ENCODE measurements around the gene CYB561. TPM values are rescaled to one million over a fixed set of nuclear protein-coding genes. Genes with fewer than 3 reads are reported as not detected.
A peak's percentile ranks its signal among the peaks of the same experiment; 100 is the strongest.

The CYB561 gene
- total RNA-seq, 1 experiment from 2014 or later, result 42.8 TPM

GRCh38 chr17:63431939-63432804 is 13.9 kb downstream of the CYB561 start:
- Histone ChIP-seq H3K36me3 (peaks cover 46% of the 10 kb centered on the region), H3K4me3 (no peak overlapping the region), H3K9me3 (no peaks in the 10 kb centered on the region), H3K27me3 (no peaks in the 10 kb centered on the region)
- DNase-seq, result no peak

- DNase-seq, result no peak
Observed at GRCh38 chr17:63431618-63431938, 14.5 kb downstream of the CYB561 start.

GRCh38 chr17:63430223-63430622 is 15.9 kb downstream of the CYB561 start:
- H3K9me3 ChIP-seq, result no peaks in the 10 kb centered on the region
- no peak for DNase-seq
- peaks cover 28% of the 10 kb centered on the region for H3K36me3 ChIP-seq
- no peak overlapping the region for H3K4me3 ChIP-seq
- H3K27me3 ChIP-seq, result no peaks in the 10 kb centered on the region

More at GRCh38 chr17:63431618-63431938, 14.5 kb downstream of the CYB561 start:
- no peaks in the 10 kb centered on the region for H3K27me3 ChIP-seq
- H3K4me3 ChIP-seq, result no peak overlapping the region
- no peaks in the 10 kb centered on the region for H3K9me3 ChIP-seq
- peaks cover 41% of the 10 kb centered on the region for H3K36me3 ChIP-seq

- peaks cover 24% of the 10 kb centered on the region for H3K36me3 ChIP-seq
- no peak overlapping the region for H3K4me3 ChIP-seq
- DNase-seq, result no peak
- no peaks in the 10 kb centered on the region for H3K9me3 ChIP-seq
- no peaks in the 10 kb centered on the region for H3K27me3 ChIP-seq
Observed at GRCh38 chr17:63429766-63430165, 16.3 kb downstream of the CYB561 start.

- peaks cover 3% of the 10 kb centered on the region for H3K36me3 ChIP-seq
- H3K27me3 ChIP-seq, result no peaks in the 10 kb centered on the region
- no peak for DNase-seq
- H3K9me3 ChIP-seq, result no peaks in the 10 kb centered on the region
- H3K4me3 ChIP-seq, result no peak overlapping the region
Observed at GRCh38 chr17:63426917-63427308, 19.2 kb downstream of the CYB561 start.

GRCh38 chr17:63426041-63426916 is 19.8 kb downstream of the CYB561 start:
- no peaks in the 10 kb centered on the region for H3K9me3 ChIP-seq
- H3K27me3 ChIP-seq, result no peaks in the 10 kb centered on the region
- no peaks in the 10 kb centered on the region; the same call in 1 of the 2 replicates for H3K36me3 ChIP-seq
- no peak overlapping the region for H3K4me3 ChIP-seq
- DNase-seq, result no peak

GRCh38 chr17:63425483-63425882 is 20.6 kb downstream of the CYB561 start:
- peak; percentile 56 for DNase-seq
- Histone ChIP-seq H3K4me3 (no peak overlapping the region), H3K36me3 (no peaks in the 10 kb centered on the region; the same call in 1 of the 2 replicates), H3K9me3 (no peaks in the 10 kb centered on the region), H3K27me3 (no peaks in the 10 kb centered on the region)

GRCh38 chr17:63423963-63424362 is 22.1 kb downstream of the CYB561 start:
- no peak overlapping the region for H3K4me3 ChIP-seq

GRCh38 chr17:63423251-63423950 is 22.7 kb downstream of the CYB561 start:
- Histone ChIP-seq H3K9me3 (no peaks in the 10 kb centered on the region), H3K27me3 (no peaks in the 10 kb centered on the region), H3K4me3 (no peak overlapping the region), H3K36me3 (peaks cover 3% of the 10 kb centered on the region)
- DNase-seq, result no peak

More at GRCh38 chr17:63423963-63424362, 22.1 kb downstream of the CYB561 start:
- DNase-seq, result no peak
- H3K9me3 ChIP-seq, result no peaks in the 10 kb centered on the region
- H3K27me3 ChIP-seq, result no peaks in the 10 kb centered on the region
- H3K36me3 ChIP-seq, result no peaks in the 10 kb centered on the region

GRCh38 chr17:63421681-63422645 is 24.1 kb downstream of the CYB561 start:
- no peaks in the 10 kb centered on the region for H3K27me3 ChIP-seq
- peaks cover 3% of the 10 kb centered on the region for H3K36me3 ChIP-seq
- H3K9me3 ChIP-seq, result no peaks in the 10 kb centered on the region
- no peak overlapping the region for H3K4me3 ChIP-seq
- DNase-seq, result no peak

- H3K9me3 ChIP-seq, result no peaks in the 10 kb centered on the region
- H3K4me3 ChIP-seq, result no peak overlapping the region
- H3K36me3 ChIP-seq, result peaks cover 3% of the 10 kb centered on the region
- no peaks in the 10 kb centered on the region for H3K27me3 ChIP-seq
- DNase-seq, result no peak
Observed at GRCh38 chr17:63420868-63421680, 25.0 kb downstream of the CYB561 start.

- H3K27me3 ChIP-seq, result no peaks in the 10 kb centered on the region
- H3K9me3 ChIP-seq, result no peaks in the 10 kb centered on the region
- DNase-seq, result no peak
- peaks cover 7% of the 10 kb centered on the region for H3K36me3 ChIP-seq
- no peak overlapping the region for H3K4me3 ChIP-seq
Observed at GRCh38 chr17:63419949-63420867, 25.9 kb downstream of the CYB561 start.

- no peaks in the 10 kb centered on the region for H3K9me3 ChIP-seq
- no peak overlapping the region for H3K4me3 ChIP-seq
- peaks cover 8% of the 10 kb centered on the region for H3K36me3 ChIP-seq
- no peaks in the 10 kb centered on the region for H3K27me3 ChIP-seq
- DNase-seq, result no peak
Observed at GRCh38 chr17:63419398-63419797, 26.7 kb downstream of the CYB561 start.

- H3K27me3 ChIP-seq, result no peaks in the 10 kb centered on the region
- DNase-seq, result no peak
- peaks cover 8% of the 10 kb centered on the region for H3K36me3 ChIP-seq
- no peaks in the 10 kb centered on the region for H3K9me3 ChIP-seq
- H3K4me3 ChIP-seq, result no peak overlapping the region
Observed at GRCh38 chr17:63418540-63418939, 27.6 kb downstream of the CYB561 start.
